ENCODE data around the gene FBXL22. TPM values are rescaled to one million over a fixed set of nuclear protein-coding genes. Genes with fewer than 3 reads are reported as not detected.

FBXL22 gene
- total RNA-seq, 1 experiment from 2014 or later: 0.46 TPM

DNA sequence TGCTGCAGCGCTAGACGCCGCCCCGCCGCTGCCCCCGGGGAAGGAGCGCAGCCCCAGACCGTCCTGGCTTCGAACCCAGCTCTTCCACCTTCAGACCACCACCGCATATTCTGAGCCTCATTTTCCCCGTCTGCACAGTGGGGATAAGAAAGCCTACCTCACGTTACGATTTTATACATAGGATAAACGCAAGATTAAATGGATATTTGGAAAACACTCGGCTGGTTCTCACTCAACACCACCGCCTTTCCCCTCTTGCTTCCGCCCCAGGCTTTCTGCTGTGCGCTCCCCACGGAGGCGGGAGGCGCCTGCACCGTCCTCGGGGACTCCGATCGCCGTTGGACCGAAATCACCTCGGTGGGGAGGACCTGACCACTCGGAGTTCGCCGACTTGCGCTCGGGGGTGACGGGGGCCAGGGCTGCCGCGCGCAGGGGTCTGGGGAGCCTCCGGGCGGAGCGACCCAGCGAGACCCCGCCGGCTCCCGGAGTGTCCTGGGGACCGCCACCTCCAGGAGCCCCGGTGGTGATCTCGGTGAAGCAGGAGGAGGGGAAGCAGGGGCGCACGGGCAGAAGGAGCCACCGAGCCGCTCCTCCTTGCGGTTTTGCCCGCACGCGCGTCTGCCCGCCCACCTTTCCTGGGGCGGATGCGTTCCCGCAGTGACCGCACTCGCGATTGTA is 4.0 kb downstream of the FBXL22 start (continued):
- TF ChIP-seq, protein P1, sequence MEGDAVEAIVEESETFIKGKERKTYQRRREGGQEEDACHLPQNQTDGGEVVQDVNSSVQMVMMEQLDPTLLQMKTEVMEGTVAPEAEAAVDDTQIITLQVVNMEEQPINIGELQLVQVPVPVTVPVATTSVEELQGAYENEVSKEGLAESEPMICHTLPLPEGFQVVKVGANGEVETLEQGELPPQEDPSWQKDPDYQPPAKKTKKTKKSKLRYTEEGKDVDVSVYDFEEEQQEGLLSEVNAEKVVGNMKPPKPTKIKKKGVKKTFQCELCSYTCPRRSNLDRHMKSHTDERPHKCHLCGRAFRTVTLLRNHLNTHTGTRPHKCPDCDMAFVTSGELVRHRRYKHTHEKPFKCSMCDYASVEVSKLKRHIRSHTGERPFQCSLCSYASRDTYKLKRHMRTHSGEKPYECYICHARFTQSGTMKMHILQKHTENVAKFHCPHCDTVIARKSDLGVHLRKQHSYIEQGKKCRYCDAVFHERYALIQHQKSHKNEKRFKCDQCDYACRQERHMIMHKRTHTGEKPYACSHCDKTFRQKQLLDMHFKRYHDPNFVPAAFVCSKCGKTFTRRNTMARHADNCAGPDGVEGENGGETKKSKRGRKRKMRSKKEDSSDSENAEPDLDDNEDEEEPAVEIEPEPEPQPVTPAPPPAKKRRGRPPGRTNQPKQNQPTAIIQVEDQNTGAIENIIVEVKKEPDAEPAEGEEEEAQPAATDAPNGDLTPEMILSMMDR (IDR thresholded peaks at IDR 0.05): no peak
- TF ChIP-seq RELA (CRISPR knock-in tag; IDR thresholded peaks at IDR 0.05; ENCODE audit: borderline replicate concordance) (no peak; the same call in 1 of the 2 replicates), TCF7 (CRISPR knock-in tag; IDR thresholded peaks at IDR 0.05; ENCODE audit: low read depth) (no peak)
- TF ChIP-seq, protein P2, sequence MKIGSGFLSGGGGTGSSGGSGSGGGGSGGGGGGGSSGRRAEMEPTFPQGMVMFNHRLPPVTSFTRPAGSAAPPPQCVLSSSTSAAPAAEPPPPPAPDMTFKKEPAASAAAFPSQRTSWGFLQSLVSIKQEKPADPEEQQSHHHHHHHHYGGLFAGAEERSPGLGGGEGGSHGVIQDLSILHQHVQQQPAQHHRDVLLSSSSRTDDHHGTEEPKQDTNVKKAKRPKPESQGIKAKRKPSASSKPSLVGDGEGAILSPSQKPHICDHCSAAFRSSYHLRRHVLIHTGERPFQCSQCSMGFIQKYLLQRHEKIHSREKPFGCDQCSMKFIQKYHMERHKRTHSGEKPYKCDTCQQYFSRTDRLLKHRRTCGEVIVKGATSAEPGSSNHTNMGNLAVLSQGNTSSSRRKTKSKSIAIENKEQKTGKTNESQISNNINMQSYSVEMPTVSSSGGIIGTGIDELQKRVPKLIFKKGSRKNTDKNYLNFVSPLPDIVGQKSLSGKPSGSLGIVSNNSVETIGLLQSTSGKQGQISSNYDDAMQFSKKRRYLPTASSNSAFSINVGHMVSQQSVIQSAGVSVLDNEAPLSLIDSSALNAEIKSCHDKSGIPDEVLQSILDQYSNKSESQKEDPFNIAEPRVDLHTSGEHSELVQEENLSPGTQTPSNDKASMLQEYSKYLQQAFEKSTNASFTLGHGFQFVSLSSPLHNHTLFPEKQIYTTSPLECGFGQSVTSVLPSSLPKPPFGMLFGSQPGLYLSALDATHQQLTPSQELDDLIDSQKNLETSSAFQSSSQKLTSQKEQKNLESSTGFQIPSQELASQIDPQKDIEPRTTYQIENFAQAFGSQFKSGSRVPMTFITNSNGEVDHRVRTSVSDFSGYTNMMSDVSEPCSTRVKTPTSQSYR (CRISPR knock-in tag; IDR thresholded peaks at IDR 0.05): no peak
- TF ChIP-seq, protein P3, sequence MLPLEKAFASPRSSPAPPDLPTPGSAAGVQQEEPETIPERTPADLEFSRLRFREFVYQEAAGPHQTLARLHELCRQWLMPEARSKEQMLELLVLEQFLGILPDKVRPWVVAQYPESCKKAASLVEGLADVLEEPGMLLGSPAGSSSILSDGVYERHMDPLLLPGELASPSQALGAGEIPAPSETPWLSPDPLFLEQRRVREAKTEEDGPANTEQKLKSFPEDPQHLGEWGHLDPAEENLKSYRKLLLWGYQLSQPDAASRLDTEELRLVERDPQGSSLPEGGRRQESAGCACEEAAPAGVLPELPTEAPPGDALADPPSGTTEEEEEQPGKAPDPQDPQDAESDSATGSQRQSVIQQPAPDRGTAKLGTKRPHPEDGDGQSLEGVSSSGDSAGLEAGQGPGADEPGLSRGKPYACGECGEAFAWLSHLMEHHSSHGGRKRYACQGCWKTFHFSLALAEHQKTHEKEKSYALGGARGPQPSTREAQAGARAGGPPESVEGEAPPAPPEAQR (CRISPR knock-in tag; IDR thresholded peaks at IDR 0.05): no peak

DNA sequence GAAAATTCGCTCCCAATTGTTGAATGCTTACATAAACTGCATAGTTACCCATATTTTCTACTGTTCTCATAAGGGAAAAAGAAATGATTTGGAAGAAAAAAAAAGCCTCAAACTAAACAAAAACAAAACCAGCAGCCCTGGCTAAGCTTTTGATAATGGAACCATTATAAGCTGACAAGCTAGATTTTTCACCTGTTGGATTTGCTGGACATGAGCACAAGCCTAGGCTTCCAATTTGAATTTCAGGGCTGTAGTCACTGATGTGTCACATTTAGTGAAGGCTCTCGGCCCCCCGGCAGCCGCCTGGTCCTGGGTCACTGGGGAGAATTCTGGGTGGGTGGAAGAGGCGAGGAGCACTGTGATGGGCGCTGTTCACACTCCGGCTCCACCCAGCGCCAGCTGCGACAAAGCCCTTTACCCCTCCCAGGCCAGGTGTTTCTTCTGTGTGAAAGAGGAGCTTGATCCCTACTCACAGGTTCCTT is 4.6 kb downstream of the FBXL22 start:
- Mint-ChIP-seq H3K27ac (no peak overlapping the region), H3K27me3 (ENCODE audit: low read depth) (peaks cover 28% of the 10 kb centered on the region), H3K9me3 (no peaks in the 10 kb centered on the region), H3K36me3 (no peaks in the 10 kb centered on the region), H3K4me1 (peaks cover 21% of the 10 kb centered on the region), H3K4me3 (peak overlapping the region; percentile 83)
- no peak for ATAC-seq
- CTCF ChIA-PET: interaction anchor here (1.0 to 5.0 kb wide), 7 partner anchors 9 to 466 kb away, joined by 4 to 59 read pairs (median 9); partner anchors contain the start of gene USP3
- TF ChIP-seq, protein P4, sequence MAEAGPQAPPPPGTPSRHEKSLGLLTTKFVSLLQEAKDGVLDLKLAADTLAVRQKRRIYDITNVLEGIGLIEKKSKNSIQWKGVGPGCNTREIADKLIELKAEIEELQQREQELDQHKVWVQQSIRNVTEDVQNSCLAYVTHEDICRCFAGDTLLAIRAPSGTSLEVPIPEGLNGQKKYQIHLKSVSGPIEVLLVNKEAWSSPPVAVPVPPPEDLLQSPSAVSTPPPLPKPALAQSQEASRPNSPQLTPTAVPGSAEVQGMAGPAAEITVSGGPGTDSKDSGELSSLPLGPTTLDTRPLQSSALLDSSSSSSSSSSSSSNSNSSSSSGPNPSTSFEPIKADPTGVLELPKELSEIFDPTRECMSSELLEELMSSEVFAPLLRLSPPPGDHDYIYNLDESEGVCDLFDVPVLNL (CRISPR knock-in tag; IDR thresholded peaks at IDR 0.05; ENCODE audit: borderline replicate concordance, low read depth): no peak
- no peak for TF ChIP-seq JAZF1 (CRISPR knock-in tag; IDR thresholded peaks at IDR 0.05)
- no peak for TF ChIP-seq FOXP1 (CRISPR knock-in tag; IDR thresholded peaks at IDR 0.05; ENCODE audit: borderline replicate concordance)
- no peak for TF ChIP-seq CBFB (CRISPR knock-in tag; IDR thresholded peaks at IDR 0.05; ENCODE audit: low read depth)
- TF ChIP-seq, protein P5, sequence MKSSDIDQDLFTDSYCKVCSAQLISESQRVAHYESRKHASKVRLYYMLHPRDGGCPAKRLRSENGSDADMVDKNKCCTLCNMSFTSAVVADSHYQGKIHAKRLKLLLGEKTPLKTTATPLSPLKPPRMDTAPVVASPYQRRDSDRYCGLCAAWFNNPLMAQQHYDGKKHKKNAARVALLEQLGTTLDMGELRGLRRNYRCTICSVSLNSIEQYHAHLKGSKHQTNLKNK (CRISPR knock-in tag; IDR thresholded peaks at IDR 0.05): no peak
- TF ChIP-seq ZNF416 (CRISPR knock-in tag; IDR thresholded peaks at IDR 0.05): no peak
- TF ChIP-seq ETV6 (CRISPR knock-in tag; IDR thresholded peaks at IDR 0.05): no peak
- TF ChIP-seq TEAD1 (CRISPR knock-in tag; IDR thresholded peaks at IDR 0.05): no peak
- no peak for TF ChIP-seq GTF2I (CRISPR knock-in tag; conservative IDR thresholded peaks at IDR 0.05)
- no peak for TF ChIP-seq SOX15 (CRISPR knock-in tag; IDR thresholded peaks at IDR 0.05)
- TF ChIP-seq NR3C1 (CRISPR knock-in tag; conservative IDR thresholded peaks at IDR 0.05; ENCODE audit: low read depth): no peak
- TF ChIP-seq, protein P6, sequence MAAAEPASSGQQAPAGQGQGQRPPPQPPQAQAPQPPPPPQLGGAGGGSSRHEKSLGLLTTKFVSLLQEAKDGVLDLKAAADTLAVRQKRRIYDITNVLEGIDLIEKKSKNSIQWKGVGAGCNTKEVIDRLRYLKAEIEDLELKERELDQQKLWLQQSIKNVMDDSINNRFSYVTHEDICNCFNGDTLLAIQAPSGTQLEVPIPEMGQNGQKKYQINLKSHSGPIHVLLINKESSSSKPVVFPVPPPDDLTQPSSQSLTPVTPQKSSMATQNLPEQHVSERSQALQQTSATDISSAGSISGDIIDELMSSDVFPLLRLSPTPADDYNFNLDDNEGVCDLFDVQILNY (CRISPR knock-in tag; IDR thresholded peaks at IDR 0.05): no peak
- no peak for TF ChIP-seq ZNF317 (CRISPR knock-in tag; IDR thresholded peaks at IDR 0.05; ENCODE audit: borderline replicate concordance, low read depth)
- no peak for TF ChIP-seq JUN (CRISPR knock-in tag; IDR thresholded peaks at IDR 0.05)
- TF ChIP-seq ZNF219 (CRISPR knock-in tag; IDR thresholded peaks at IDR 0.05; ENCODE audit: borderline replicate concordance): no peak
- TF ChIP-seq RELA (CRISPR knock-in tag; IDR thresholded peaks at IDR 0.05; ENCODE audit: borderline replicate concordance): no peak
- no peak for TF ChIP-seq NFATC4 (CRISPR knock-in tag; IDR thresholded peaks at IDR 0.05)
- TF ChIP-seq, protein P7, sequence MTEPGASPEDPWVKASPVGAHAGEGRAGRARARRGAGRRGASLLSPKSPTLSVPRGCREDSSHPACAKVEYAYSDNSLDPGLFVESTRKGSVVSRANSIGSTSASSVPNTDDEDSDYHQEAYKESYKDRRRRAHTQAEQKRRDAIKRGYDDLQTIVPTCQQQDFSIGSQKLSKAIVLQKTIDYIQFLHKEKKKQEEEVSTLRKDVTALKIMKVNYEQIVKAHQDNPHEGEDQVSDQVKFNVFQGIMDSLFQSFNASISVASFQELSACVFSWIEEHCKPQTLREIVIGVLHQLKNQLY (CRISPR knock-in tag; IDR thresholded peaks at IDR 0.05): no peak
- DNase-seq (ENCODE audit: low spot score): no peak
- POLR2A ChIA-PET: interaction anchor here (0.6 kb wide), 1 partner anchor 309 kb away, joined by 3 read pairs; no protein-coding TSS in a partner anchor

Data from WTC11 (cell line).